Measurements from ENCODE around the gene TECTB.

Gene TECTB

DNA sequence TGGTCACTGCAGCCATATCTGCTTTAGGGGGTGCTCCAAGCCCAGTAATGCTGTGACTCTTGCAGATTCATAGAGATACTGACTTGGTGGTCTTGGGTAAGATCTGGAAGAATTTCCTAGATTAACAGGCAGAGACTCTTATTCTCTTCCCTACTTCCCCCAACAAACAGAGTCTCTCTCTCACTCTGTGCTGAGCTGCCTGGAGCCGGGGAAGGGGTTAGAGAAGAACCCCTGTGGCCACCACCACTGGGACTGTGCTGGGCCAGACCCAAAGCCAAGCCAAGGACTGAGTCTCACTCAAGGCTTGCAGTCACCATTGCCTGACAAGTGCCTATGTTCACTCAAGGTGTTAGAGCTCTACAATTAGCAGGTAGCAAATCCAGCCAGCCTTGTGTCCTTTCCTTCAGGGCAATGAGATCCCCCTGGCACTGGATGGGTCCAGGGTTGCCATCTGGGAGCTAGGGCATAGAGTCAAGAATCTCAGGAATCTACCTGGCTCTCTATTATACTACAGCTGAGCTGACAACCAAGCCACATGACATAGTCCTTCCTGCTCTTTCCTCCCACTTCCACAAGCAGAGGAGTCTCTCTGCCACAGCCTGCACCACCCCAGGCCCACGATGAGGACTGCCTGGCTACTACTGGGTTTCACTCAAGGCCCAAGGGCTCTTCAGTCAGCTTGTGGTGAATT is 41.4 kb upstream of the TECTB start:
- H3K27ac ChIP-seq, result no peak overlapping the region
- ChIA-PET POLR2A (ENCODE audit: low non-redundant PET) (no interaction called here), CTCF (no interaction called here)
- TF ChIP-seq, protein P1, sequence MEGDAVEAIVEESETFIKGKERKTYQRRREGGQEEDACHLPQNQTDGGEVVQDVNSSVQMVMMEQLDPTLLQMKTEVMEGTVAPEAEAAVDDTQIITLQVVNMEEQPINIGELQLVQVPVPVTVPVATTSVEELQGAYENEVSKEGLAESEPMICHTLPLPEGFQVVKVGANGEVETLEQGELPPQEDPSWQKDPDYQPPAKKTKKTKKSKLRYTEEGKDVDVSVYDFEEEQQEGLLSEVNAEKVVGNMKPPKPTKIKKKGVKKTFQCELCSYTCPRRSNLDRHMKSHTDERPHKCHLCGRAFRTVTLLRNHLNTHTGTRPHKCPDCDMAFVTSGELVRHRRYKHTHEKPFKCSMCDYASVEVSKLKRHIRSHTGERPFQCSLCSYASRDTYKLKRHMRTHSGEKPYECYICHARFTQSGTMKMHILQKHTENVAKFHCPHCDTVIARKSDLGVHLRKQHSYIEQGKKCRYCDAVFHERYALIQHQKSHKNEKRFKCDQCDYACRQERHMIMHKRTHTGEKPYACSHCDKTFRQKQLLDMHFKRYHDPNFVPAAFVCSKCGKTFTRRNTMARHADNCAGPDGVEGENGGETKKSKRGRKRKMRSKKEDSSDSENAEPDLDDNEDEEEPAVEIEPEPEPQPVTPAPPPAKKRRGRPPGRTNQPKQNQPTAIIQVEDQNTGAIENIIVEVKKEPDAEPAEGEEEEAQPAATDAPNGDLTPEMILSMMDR (conservative IDR thresholded peaks at IDR 0.05; ENCODE audit: low read depth), result no peak
- DNase-seq (ENCODE audit: low spot score), result no peak

DNA sequence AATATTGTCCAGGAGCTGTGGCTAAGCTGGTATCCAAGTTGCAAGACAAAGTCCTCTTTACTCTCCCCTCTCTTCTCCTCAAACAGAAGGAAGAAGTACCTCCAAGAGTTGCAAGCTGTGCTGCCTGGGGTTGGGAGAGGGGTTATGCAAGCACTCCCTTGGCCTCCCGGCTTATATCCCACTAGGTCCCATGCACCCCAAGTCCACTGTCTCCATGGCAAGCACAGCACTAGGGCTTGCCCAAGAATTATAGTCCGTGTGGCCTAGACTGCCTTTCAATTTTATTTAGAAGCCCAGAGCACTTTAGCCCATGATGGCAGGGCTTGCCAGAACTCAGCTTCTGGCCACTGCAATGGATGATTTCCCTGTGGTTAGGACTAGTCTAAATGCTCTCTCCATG is 40.4 kb upstream of the TECTB start:
- ChIA-PET POLR2A (ENCODE audit: low non-redundant PET) (no interaction called here), CTCF (no interaction called here)
- TF ChIP-seq, protein P1 (conservative IDR thresholded peaks at IDR 0.05; ENCODE audit: low read depth), result no peak
- H3K27ac ChIP-seq, result no peak overlapping the region
- no peak for DNase-seq (ENCODE audit: low spot score)

GRCh38 chr10:112243713-112244112 is 39.5 kb upstream of the TECTB start:
- ChIA-PET CTCF (interaction anchor here (0.6 kb wide), 2 partner anchors 160 to 741 kb away, joined by 3 to 4 read pairs; no protein-coding TSS in a partner anchor), POLR2A (ENCODE audit: low non-redundant PET) (no interaction called here)
- TF ChIP-seq, protein P1 (conservative IDR thresholded peaks at IDR 0.05; ENCODE audit: low read depth), result no peak
- no peak overlapping the region for H3K27ac ChIP-seq
- no peak for DNase-seq (ENCODE audit: low spot score)

GRCh38 chr10:112244197-112244596 is 39.0 kb upstream of the TECTB start:
- ChIA-PET CTCF (interaction anchor here (0.6 kb wide), 2 partner anchors 159 to 741 kb away, joined by 3 to 4 read pairs; no protein-coding TSS in a partner anchor), POLR2A (ENCODE audit: low non-redundant PET) (no interaction called here)
- TF ChIP-seq, protein P1 (conservative IDR thresholded peaks at IDR 0.05; ENCODE audit: low read depth), result no peak
- H3K27ac ChIP-seq, result no peak overlapping the region
- DNase-seq (ENCODE audit: low spot score), result no peak

- H3K27ac ChIP-seq, result no peak overlapping the region
- no peak for DNase-seq (ENCODE audit: low spot score)
- POLR2A ChIA-PET (ENCODE audit: low non-redundant PET), result no interaction called here
- CTCF ChIA-PET, result no interaction called here
- TF ChIP-seq, protein P1 (conservative IDR thresholded peaks at IDR 0.05; ENCODE audit: low read depth), result no peak
Observed at GRCh38 chr10:112247791-112248190, 35.4 kb upstream of the TECTB start.

DNA sequence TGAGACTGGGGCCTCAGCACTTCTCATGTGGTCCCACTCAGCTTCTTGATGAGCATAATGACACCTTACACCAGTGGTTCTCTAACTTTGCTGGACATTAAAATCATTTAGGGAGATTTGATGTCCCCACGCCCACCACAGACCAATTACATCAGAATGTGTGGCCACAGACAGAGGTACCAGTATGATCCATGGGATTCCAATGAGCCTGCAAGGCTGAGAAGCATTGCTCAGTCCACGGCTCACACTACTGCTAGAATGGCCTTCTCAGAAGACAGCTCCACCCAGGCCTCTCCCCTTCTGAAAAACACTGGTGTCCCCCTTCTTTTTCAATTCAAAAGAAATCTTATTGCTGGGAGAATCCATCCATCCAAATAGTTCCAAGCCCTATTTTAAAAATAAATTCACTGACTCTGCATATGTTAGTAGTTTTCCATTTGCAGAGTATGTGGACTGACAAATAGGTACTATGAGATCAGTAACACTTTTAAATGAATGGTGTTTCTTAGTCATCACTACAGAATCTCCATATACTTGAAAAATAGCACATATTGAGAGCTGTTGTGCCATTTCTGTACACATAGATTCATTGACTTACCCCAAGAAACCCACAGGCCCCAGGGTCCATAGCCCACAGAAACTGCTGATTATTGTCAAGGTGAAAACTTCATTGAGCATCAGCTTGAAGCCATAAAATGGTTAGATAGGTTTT is 34.5 kb upstream of the TECTB start:
- CTCF ChIA-PET, result no interaction called here
- no peak for DNase-seq (ENCODE audit: low spot score)
- no peak overlapping the region for H3K27ac ChIP-seq
- TF ChIP-seq, protein P1 (conservative IDR thresholded peaks at IDR 0.05; ENCODE audit: low read depth), result no peak
- POLR2A ChIA-PET (ENCODE audit: low non-redundant PET), result no interaction called here

Data from RWPE1 (cell line).